ENCODE data around the gene NSD1. TPM values are rescaled to one million over a fixed set of nuclear protein-coding genes. Genes with fewer than 3 reads are reported as not detected.
"Not testable (repeated sequence)": the region's sequence is repeated elsewhere in the genome, so short reads cannot be mapped to it uniquely, and the experiment has no call there.

Gene NSD1
- total RNA-seq, 1 experiment from 2014 or later, result 21.9 TPM

GRCh38 chr5:177140312-177140711, 6.7 kb downstream of the NSD1 start:
- no peak for DNase-seq (ENCODE audit: low read depth, low spot score)
- in situ Hi-C loops (cut with HindIII; ENCODE audit: low pct_unique_long_range_greater_than_20kb, low sequenced_read_pairs), result no loop called here

- in situ Hi-C loops (cut with HindIII; ENCODE audit: low pct_unique_long_range_greater_than_20kb, low sequenced_read_pairs), result no loop called here
- no peak for DNase-seq (ENCODE audit: low read depth, low spot score)
These were observed 7.9 kb downstream of the NSD1 start for GRCh38 chr5:177141496-177141895.

GRCh38 chr5:177142098-177142611, 8.6 kb downstream of the NSD1 start:
- in situ Hi-C loops (cut with HindIII; ENCODE audit: low pct_unique_long_range_greater_than_20kb, low sequenced_read_pairs), result no loop called here
- no peak for DNase-seq (ENCODE audit: low read depth, low spot score)

- in situ Hi-C loops (cut with HindIII; ENCODE audit: low pct_unique_long_range_greater_than_20kb, low sequenced_read_pairs), result no loop called here
These were observed 9.2 kb downstream of the NSD1 start for GRCh38 chr5:177142778-177143177.

GRCh38 chr5:177146891-177147638, 13.5 kb downstream of the NSD1 start:
- no peak for DNase-seq (ENCODE audit: low read depth, low spot score)
- in situ Hi-C loops (cut with HindIII; ENCODE audit: low pct_unique_long_range_greater_than_20kb, low sequenced_read_pairs), result no loop called here

More at GRCh38 chr5:177142778-177143177, 9.2 kb downstream of the NSD1 start:
- no peak for DNase-seq (ENCODE audit: low read depth, low spot score)

DNA sequence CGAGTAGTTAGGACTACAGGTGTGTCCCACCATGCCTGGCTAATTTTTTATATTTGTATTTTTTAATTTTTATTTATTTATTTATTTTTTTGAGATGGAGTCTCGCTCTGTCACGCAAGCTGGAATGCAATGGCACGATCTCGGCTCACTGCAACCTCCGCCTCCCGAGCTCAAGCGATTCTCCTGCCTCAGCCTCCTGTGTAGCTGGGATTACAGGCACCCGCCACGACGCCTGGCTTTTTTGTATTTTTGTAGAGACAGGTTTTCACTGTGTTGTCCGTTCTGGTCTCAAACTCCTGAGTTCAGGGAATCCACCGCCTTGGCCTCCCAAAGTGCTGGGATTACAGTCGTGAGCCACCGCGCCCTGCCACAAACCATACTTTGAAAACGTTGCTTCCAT, 16.5 kb downstream of the NSD1 start:
- DNase-seq (ENCODE audit: low read depth, low spot score); in situ Hi-C loops (cut with HindIII; ENCODE audit: low pct_unique_long_range_greater_than_20kb, low sequenced_read_pairs): not testable (repeated sequence)

- DNase-seq (ENCODE audit: low read depth, low spot score), result no peak
- in situ Hi-C loops (cut with HindIII; ENCODE audit: low pct_unique_long_range_greater_than_20kb, low sequenced_read_pairs), result no loop called here
These were observed 20.6 kb downstream of the NSD1 start for GRCh38 chr5:177154003-177154643.

DNA sequence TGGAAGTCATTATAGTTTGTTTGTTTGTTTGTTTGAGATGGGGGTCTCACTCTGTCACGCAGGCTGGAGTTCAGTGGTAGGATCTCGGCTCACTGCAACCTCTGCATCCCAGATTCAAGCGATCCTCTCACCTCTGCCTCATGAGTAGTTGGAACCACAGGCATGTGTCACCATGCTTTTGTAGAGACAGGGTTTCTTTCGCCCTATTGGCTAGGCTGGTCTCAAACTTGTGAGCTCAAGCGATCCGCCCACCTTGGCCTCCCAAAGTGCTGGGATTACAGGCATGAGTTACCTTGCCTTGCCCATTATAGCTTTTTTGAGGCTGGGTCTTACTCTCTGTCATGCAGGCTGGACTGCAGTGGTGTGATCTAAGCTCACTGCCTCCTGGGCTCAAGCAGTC, 28.8 kb downstream of the NSD1 start:
- DNase-seq (ENCODE audit: low read depth, low spot score), result no peak
- in situ Hi-C loops (cut with HindIII; ENCODE audit: low pct_unique_long_range_greater_than_20kb, low sequenced_read_pairs), result no loop called here

DNA sequence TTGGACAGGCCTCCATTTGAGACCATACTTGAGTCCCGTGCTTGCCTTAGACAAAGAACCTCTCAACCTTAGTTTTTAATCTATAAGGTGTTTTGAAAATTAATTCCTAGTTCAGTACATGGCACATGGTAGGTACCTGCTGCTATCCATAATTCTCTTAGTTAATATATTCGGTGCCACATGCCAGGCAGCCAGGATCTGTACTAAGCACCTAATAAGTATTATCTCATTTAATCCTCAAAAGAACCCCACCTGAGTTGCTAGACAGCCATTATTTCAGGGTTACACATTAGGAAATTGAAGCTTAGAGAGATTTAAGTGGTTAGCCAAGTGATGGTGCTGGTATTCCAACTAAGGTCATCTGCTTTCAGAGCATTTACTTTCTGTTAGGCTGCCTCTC, 29.9 kb downstream of the NSD1 start:
- in situ Hi-C loops (cut with HindIII; ENCODE audit: low pct_unique_long_range_greater_than_20kb, low sequenced_read_pairs), result no loop called here
- DNase-seq (ENCODE audit: low read depth, low spot score), result no peak

DNA sequence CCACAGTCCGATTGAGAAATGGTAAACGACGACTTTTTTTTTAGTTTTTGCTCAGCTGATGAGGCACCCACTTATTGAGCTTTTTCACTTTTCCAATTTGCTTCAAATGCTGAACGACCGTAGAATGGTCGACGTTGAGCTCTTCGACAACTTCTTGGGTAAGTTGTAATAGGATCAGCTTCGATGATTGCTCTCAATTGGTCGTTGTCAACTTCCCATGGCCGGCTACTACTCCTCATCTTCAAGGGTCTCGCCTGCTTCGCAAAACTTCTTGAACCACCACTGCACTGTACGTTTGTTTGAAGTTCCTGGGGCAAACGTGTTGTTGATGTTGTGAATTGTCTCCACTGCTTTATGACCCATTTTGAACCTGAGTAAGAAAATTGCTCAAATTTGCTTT, 35.7 kb downstream of the NSD1 start:
- in situ Hi-C loops (cut with HindIII; ENCODE audit: low pct_unique_long_range_greater_than_20kb, low sequenced_read_pairs), result no loop called here
- DNase-seq (ENCODE audit: low read depth, low spot score), result no peak

GRCh38 chr5:177171961-177172360, 38.4 kb downstream of the NSD1 start:
- no peak for DNase-seq (ENCODE audit: low read depth, low spot score)
- in situ Hi-C loops (cut with HindIII; ENCODE audit: low pct_unique_long_range_greater_than_20kb, low sequenced_read_pairs), result no loop called here

DNA sequence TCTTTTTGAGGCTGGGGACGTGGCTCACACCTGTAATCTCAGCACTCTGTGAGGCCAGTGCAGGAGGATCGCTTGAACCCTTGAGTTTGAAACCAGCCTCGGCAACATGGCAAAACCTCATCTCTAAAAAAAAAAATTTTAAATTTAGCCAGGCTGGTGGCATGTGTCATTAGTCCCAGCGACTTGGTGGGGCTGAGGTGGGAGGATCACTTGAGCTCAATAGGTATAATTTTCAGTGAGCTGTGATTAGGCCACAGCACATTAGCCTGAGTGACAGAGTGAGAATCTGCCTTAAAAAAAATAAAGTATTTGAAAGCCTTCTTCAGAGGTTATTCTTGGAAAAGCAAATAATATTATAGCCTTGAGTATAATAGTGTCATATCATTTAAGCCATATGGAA, 41.8 kb downstream of the NSD1 start:
- no peak for DNase-seq (ENCODE audit: low read depth, low spot score)
- in situ Hi-C loops (cut with HindIII; ENCODE audit: low pct_unique_long_range_greater_than_20kb, low sequenced_read_pairs), result no loop called here

DNA sequence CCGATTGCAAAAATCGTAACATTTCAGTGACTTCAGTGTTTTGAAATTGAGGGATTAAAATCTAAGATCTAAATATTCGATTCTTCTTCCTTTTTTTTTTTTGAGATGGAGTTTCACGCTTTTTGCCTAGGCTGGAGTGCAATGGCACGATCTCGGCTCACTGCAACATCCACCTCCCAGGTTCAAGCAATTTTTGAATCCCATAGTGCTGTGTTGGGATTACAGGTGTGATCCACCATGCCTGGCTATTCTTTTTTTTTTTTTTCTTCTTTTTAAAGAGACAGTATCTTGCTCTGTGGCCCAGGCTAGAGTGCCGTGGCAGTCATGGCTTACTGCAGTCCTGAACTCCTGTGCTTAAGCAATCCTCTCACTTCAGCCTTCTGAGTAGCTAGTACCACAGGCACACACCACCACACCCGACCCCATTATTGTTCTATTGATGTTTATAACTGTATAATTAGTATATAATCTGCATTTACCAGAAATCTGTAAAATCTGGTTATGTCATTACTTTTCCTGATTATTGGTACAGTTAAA, 42.7 kb downstream of the NSD1 start:
- in situ Hi-C loops (cut with HindIII; ENCODE audit: low pct_unique_long_range_greater_than_20kb, low sequenced_read_pairs), result no loop called here
- no peak for DNase-seq (ENCODE audit: low read depth, low spot score)

GRCh38 chr5:177177847-177178437, 44.4 kb downstream of the NSD1 start:
- in situ Hi-C loops (cut with HindIII; ENCODE audit: low pct_unique_long_range_greater_than_20kb, low sequenced_read_pairs); DNase-seq (ENCODE audit: low read depth, low spot score): not testable (repeated sequence)

GRCh38 chr5:177178733-177179304, 45.2 kb downstream of the NSD1 start:
- DNase-seq (ENCODE audit: low read depth, low spot score), result no peak
- in situ Hi-C loops (cut with HindIII; ENCODE audit: low pct_unique_long_range_greater_than_20kb, low sequenced_read_pairs), result no loop called here

- in situ Hi-C loops (cut with HindIII; ENCODE audit: low pct_unique_long_range_greater_than_20kb, low sequenced_read_pairs), result no loop called here
- DNase-seq (ENCODE audit: low read depth, low spot score), result no peak
These were observed 45.9 kb downstream of the NSD1 start for GRCh38 chr5:177179431-177179830.

GRCh38 chr5:177183142-177183541, 49.6 kb downstream of the NSD1 start:
- no peak for DNase-seq (ENCODE audit: low read depth, low spot score)
- in situ Hi-C loops (cut with HindIII; ENCODE audit: low pct_unique_long_range_greater_than_20kb, low sequenced_read_pairs), result no loop called here

GRCh38 chr5:177183766-177184360, 50.3 kb downstream of the NSD1 start:
- in situ Hi-C loops (cut with HindIII; ENCODE audit: low pct_unique_long_range_greater_than_20kb, low sequenced_read_pairs), result no loop called here
- no peak for DNase-seq (ENCODE audit: low read depth, low spot score)
